HG03025 (cell line): ENCODE results near the gene VWF.
"Not testable (repeated sequence)": the region's sequence is repeated elsewhere in the genome, so short reads cannot be mapped to it uniquely, and the experiment has no call there.

Experiments
- ATAC-seq: cut with Tn5 transposase; IDR thresholded peaks from one replicate; pipeline ENCODE4 v1.9.1; 2021; ENCODE audit warnings: mild to moderate bottlenecking, moderate library complexity; ENCODE audit not compliant: unreplicated experiment, low FRiP score

VWF gene

GRCh38 chr12:6041891-6042290 is 82.6 kb downstream of the VWF start:
- no peak for ATAC-seq

GRCh38 chr12:6040815-6041214 is 83.7 kb downstream of the VWF start:
- ATAC-seq, result no peak

- no peak for ATAC-seq
These were observed 84.4 kb downstream of the VWF start for GRCh38 chr12:6039894-6040601.

GRCh38 chr12:6038160-6038559 is 86.3 kb downstream of the VWF start:
- no peak for ATAC-seq

GRCh38 chr12:6037459-6037858 is 87.0 kb downstream of the VWF start:
- no peak for ATAC-seq

- no peak for ATAC-seq
These were observed 88.0 kb downstream of the VWF start for GRCh38 chr12:6036509-6036908.

- no peak for ATAC-seq
These were observed 89.9 kb downstream of the VWF start for GRCh38 chr12:6034596-6034995.

- ATAC-seq, result no peak
These were observed 90.9 kb downstream of the VWF start for GRCh38 chr12:6033546-6033945.

GRCh38 chr12:6032726-6033125 is 91.7 kb downstream of the VWF start:
- no peak for ATAC-seq

- no peak for ATAC-seq
These were observed 93.5 kb downstream of the VWF start for GRCh38 chr12:6031001-6031400.

- ATAC-seq, result no peak
These were observed 94.4 kb downstream of the VWF start for GRCh38 chr12:6030081-6030480.

GRCh38 chr12:6029401-6029800 is 95.1 kb downstream of the VWF start:
- ATAC-seq, result no peak

GRCh38 chr12:6026998-6027397 is 97.5 kb downstream of the VWF start:
- no peak for ATAC-seq

- not testable (repeated sequence) for ATAC-seq
These were observed 98.7 kb downstream of the VWF start for GRCh38 chr12:6025703-6026298.

- ATAC-seq, result not testable (repeated sequence)
These were observed 100.4 kb downstream of the VWF start for GRCh38 chr12:6024066-6024465.

- no peak for ATAC-seq
These were observed 103.5 kb downstream of the VWF start for GRCh38 chr12:6020930-6021329.

- ATAC-seq, result not testable (repeated sequence)
These were observed 104.0 kb downstream of the VWF start for GRCh38 chr12:6020511-6020910.

GRCh38 chr12:6019256-6019655 is 105.2 kb downstream of the VWF start:
- not testable (repeated sequence) for ATAC-seq

GRCh38 chr12:6018265-6018664 is 106.2 kb downstream of the VWF start:
- ATAC-seq, result no peak

GRCh38 chr12:6016756-6017155 is 107.7 kb downstream of the VWF start:
- ATAC-seq, result no peak

GRCh38 chr12:6016004-6016403 is 108.5 kb downstream of the VWF start:
- ATAC-seq, result not testable (repeated sequence)

- not testable (repeated sequence) for ATAC-seq
These were observed 109.2 kb downstream of the VWF start for GRCh38 chr12:6015271-6015670.
